GM06990 (cell line): ENCODE data around the gene CSMD2.

Experiments
- DNase-seq: peaks from one replicate; pipeline ENCODE4 v3.0.0-alpha.2; 2011; ENCODE audit not compliant: insufficient read length; ENCODE audit errors: extremely low read depth
- H3K27me3 ChIP-seq: replicated peaks from 2 replicates; pipeline ENCODE4 v1.6.0; 2011; ENCODE audit warnings: low read length; ENCODE audit not compliant: control insufficient read depth, insufficient read depth
- H3K36me3 ChIP-seq: 2 replicates; pipeline ENCODE4 v1.5.1; 2011; ENCODE audit warnings: low read length; ENCODE audit not compliant: control insufficient read depth, insufficient read depth
- H3K4me3 ChIP-seq: replicated peaks from 2 replicates; pipeline ENCODE4 v1.5.1; 2011; ENCODE audit warnings: low read depth, mild to moderate bottlenecking, control low read depth, low read length
- TF ChIP-seq, protein P1 (sequence below): IDR thresholded peaks from 2 replicates; pipeline ENCODE4 v1.5.1; 2011; ENCODE audit warnings: low read length, control low read depth, mild to moderate bottlenecking, inconsistent platforms; ENCODE audit not compliant: insufficient read depth, poor library complexity, severe bottlenecking

The CSMD2 gene

DNA sequence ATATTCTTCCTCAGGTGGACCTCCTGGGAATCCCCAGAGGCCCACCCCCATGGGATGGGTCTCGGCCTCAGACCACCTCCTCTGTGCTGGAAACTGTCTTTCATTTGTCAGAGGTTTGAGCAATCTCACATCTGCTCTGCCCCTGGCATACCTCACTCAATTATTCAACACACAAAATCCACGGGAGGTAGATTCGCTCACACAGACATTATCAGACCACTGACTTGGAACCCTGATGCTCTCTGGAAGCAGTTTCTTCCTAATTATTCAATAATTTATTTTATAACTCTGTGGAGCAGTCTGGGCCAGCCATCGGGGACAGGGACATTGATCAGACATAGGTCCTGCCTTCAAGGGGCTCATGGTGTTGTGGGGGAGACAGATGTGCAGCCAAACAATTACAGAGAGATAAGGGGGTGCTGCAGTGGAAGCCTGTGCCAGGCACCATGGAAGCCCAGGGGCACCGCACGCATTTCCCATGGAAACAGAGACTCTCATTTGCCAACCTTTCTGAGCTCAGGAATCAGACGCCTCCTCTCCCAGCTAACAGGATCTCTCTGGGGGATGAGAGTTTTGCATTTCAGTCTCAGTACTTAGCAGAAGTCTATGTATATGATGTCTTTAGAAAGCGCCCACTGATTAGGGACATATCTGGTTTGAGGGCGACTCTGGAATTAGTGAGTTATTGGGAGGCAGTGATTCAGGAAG, 204.7 kb downstream of the CSMD2 start:
- H3K36me3 ChIP-seq: no peaks in the 10 kb centered on the region
- no peak overlapping the region for H3K4me3 ChIP-seq
- TF ChIP-seq, protein P1, sequence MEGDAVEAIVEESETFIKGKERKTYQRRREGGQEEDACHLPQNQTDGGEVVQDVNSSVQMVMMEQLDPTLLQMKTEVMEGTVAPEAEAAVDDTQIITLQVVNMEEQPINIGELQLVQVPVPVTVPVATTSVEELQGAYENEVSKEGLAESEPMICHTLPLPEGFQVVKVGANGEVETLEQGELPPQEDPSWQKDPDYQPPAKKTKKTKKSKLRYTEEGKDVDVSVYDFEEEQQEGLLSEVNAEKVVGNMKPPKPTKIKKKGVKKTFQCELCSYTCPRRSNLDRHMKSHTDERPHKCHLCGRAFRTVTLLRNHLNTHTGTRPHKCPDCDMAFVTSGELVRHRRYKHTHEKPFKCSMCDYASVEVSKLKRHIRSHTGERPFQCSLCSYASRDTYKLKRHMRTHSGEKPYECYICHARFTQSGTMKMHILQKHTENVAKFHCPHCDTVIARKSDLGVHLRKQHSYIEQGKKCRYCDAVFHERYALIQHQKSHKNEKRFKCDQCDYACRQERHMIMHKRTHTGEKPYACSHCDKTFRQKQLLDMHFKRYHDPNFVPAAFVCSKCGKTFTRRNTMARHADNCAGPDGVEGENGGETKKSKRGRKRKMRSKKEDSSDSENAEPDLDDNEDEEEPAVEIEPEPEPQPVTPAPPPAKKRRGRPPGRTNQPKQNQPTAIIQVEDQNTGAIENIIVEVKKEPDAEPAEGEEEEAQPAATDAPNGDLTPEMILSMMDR: no peak
- H3K27me3 ChIP-seq: no peaks in the 10 kb centered on the region; the same call in 1 of the 2 replicates
- DNase-seq: no peak

DNA sequence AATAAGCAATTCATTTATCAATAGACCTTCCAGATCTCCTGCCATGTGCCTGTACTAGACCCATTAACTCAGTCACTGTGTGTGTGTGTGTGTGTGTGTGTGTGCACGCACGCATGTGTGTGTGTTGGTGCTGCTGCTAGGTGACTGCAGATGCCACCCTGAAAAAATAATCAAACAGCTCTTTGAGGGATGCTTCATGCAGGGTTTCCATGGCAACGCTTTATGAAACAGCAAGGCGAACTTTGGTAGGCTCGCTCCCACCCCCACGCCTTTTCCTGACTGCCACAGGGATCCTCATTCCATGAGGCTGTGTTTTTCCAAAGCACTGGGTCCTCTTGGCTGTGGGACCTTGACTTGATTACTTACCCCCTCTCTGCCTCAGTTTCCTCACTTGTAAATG, 207.2 kb downstream of the CSMD2 start:
- no peaks in the 10 kb centered on the region for H3K36me3 ChIP-seq
- H3K27me3 ChIP-seq: peaks cover 1% of the 10 kb centered on the region; the same call in 1 of the 2 replicates
- TF ChIP-seq, protein P1: no peak
- DNase-seq: no peak
- H3K4me3 ChIP-seq: no peak overlapping the region

DNA sequence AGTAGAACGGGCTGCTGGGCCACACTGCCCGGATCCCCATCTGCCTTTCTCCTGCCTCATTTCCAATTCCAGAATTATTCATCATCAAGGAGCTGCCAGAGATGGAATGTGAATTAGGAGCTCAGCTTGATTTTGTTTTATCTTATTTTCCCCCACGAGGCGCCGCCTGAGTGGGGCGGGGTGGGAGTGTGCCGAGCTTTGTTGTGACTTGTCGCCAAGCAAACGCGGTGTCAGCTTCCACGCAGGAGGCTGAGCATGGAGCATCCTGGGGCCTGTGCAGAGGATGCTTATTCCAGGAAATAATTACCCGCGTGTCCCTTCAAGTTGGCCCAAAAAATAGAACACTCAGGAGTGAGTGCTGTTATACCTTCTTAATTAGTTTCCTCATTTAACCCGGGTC, 209.9 kb downstream of the CSMD2 start:
- DNase-seq: no peak
- TF ChIP-seq, protein P1: no peak
- Histone ChIP-seq H3K4me3 (no peak overlapping the region), H3K36me3 (no peaks in the 10 kb centered on the region), H3K27me3 (peaks cover 1% of the 10 kb centered on the region; the same call in 1 of the 2 replicates)

DNA sequence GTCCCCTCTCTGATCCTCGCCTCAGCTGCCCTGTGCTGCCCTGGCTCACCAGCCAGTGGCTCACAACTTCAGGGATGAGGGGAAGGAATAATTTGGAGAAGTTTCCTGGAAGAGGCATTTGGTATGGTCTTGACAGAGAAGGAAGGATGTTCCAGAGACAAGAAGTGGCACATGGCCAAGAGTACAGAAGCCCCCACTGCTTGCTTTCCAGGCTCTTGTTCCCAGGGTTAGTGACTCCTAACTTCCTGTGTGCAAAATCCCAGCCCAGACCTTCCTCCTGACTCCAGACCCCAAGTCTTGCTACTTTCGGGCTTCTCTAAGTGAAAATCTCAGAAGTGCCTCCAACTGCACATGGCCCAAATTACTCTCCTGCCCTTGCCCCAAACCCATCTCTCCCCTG, 215.5 kb downstream of the CSMD2 start:
- H3K36me3 ChIP-seq: no peaks in the 10 kb centered on the region
- DNase-seq: no peak
- H3K27me3 ChIP-seq: 0 out of 2 replicates have a peak, but pooled peaks cover 1% of the 10 kb centered on the region
- H3K4me3 ChIP-seq: no peak overlapping the region
- TF ChIP-seq, protein P1: no peak

DNA sequence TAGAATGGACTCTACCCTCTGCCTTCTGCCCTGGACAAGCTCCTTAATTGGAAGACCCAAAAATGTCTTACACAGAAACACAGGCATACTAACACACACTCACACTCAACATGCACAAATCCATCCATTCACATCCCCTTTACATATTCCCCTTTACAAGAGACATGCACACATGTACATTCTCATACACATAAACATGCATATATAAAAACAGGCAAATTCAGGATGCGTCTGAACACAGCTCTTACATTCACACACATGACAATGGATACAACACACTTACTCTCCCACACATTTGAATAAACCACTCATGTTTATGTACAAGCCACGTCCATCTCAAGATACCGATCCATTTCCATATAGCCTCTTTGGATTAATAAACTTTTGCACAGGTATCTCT, 216.7 kb downstream of the CSMD2 start:
- Histone ChIP-seq H3K4me3 (no peak overlapping the region), H3K27me3 (0 out of 2 replicates have a peak, but pooled peaks cover 1% of the 10 kb centered on the region), H3K36me3 (no peaks in the 10 kb centered on the region)
- TF ChIP-seq, protein P1: no peak
- DNase-seq: no peak
